Prostate gland (tissue), 2 donors: ENCODE data around the gene OR13C9.

Experiments used
- CTCF ChIP-seq, 4 experiments: fragments of 200-600 bp in 2 of 4; fragments of 450-650 bp in 2 of 4; sonication (generic) in 2 of 4; IDR thresholded peaks; 1 replicate in 3 of 4; 2 replicates in 1 of 4; pipeline ENCODE4 v1.5.1; 2016 to 2019; ENCODE audit warnings: antibody characterized with exemption in 4 of 4, mild to moderate bottlenecking in 2 of 4, moderate library complexity in 2 of 4
- POLR2A ChIP-seq: fragments of 450-650 bp; IDR thresholded peaks from one replicate; pipeline ENCODE4 v1.6.1; 2016; ENCODE audit warnings: antibody characterized with exemption, mild to moderate bottlenecking

- TF ChIP-seq CTCF (IDR thresholded peaks at IDR 0.05) = no peak
- no peak for TF ChIP-seq POLR2A
These were observed 31.4 kb downstream of the OR13C9 start for GRCh38 chr9:104586496-104587180.
